H1 (cell line): ENCODE measurements around the gene ENTREP1. TPM values are rescaled to one million over a fixed set of nuclear protein-coding genes. Genes with fewer than 3 reads are reported as not detected.

Source experiments
- CTCF ChIA-PET: fragments of 300-600 bp; sonication (Branson Sonifier 250); formaldehyde crosslinking; loops from one replicate; lab custom pipeline; 2021; ENCODE audit not compliant: partially characterized antibody; lab: Charles Lee
- POLR2A ChIA-PET: fragments of 300-600 bp; sonication (Branson Sonifier 250); formaldehyde crosslinking; loops from one replicate; lab custom pipeline; 2021; ENCODE audit warnings: inconsistent platforms; ENCODE audit not compliant: partially characterized antibody; lab: Charles Lee
- DNase-seq, 2 experiments: peaks; one replicate each; pipeline versions ENCODE4 v3.0.0 to v3.0.0-alpha.2; 2010 to 2022; ENCODE audit warnings: low spot score in 2 of 2, low read depth in 1 of 2, mixed read lengths in 1 of 2
- FAIRE-seq: peaks from 2 replicates; lab custom pipeline; 2011; peaks lifted over from hg19 to GRCh38; lab: Jason Lieb, UNC
- H2AFZ ChIP-seq: 2 replicates; pipeline ENCODE4 v1.8.1; 2012; ENCODE audit warnings: low read length, inconsistent platforms
- H2AK5ac ChIP-seq: 2 replicates; pipeline ENCODE4 v1.6.1; 2013; ENCODE audit warnings: low read depth, low read length
- H2BK120ac ChIP-seq: replicated peaks from 2 replicates; pipeline ENCODE3; 2013; ENCODE audit warnings: low read depth, low read length, inconsistent platforms
- H2BK12ac ChIP-seq: 2 replicates; pipeline ENCODE4 v1.6.1; 2013; ENCODE audit warnings: low read depth, low read length
- H2BK15ac ChIP-seq: 2 replicates; pipeline ENCODE4 v1.6.1; 2013; ENCODE audit warnings: low read length
- H2BK20ac ChIP-seq: 2 replicates; pipeline ENCODE4 v1.6.1; 2013; ENCODE audit warnings: low read length
- H2BK5ac ChIP-seq: 2 replicates; pipeline ENCODE4 v1.6.1; 2013; ENCODE audit warnings: low read depth, low read length
- H3K14ac ChIP-seq: 2 replicates; pipeline ENCODE4 v1.6.1; 2013; ENCODE audit warnings: inconsistent platforms; ENCODE audit not compliant: insufficient read length
- H3K18ac ChIP-seq: 2 replicates; pipeline ENCODE4 v1.6.1; 2013; ENCODE audit warnings: low read length; ENCODE audit errors: extremely low read depth
- H3K23ac ChIP-seq: 2 replicates; pipeline ENCODE4 v1.6.1; 2013; ENCODE audit warnings: inconsistent platforms; ENCODE audit not compliant: insufficient read length
- H3K23me2 ChIP-seq: 2 replicates; pipeline ENCODE4 v1.6.1; 2013; ENCODE audit warnings: low read depth, low read length
- H3K27ac ChIP-seq: 2 replicates; pipeline ENCODE4 v1.6.1; 2011; ENCODE audit warnings: low read depth, low read length, inconsistent platforms
- H3K27me3 ChIP-seq, 4 experiments: replicated peaks in 1 of 4; 1 replicate in 1 of 4; 2 replicates in 3 of 4; pipeline versions ENCODE4 v1.6.1 to v1.8.1; 2011 to 2013; ENCODE audit warnings: low read length in 3 of 4, mild to moderate bottlenecking in 3 of 4, inconsistent platforms in 2 of 4, mixed read lengths in 2 of 4, moderate library complexity in 1 of 4; ENCODE audit not compliant: control insufficient read depth in 3 of 4, insufficient read depth in 3 of 4; ENCODE audit errors: extremely low read depth in 1 of 4
- H3K36me3 ChIP-seq, 4 experiments: 2 replicates each; pipeline versions ENCODE4 v1.6.1 to v1.8.1; 2011 to 2013; ENCODE audit warnings: mild to moderate bottlenecking in 4 of 4, low read length in 3 of 4, moderate library complexity in 2 of 4, control low read depth in 1 of 4, inconsistent platforms in 1 of 4; ENCODE audit not compliant: insufficient read depth in 4 of 4, control insufficient read depth in 2 of 4
- H3K4ac ChIP-seq: replicated peaks from 2 replicates; pipeline ENCODE3; 2013; ENCODE audit warnings: low read length, low read depth, mixed read lengths, inconsistent platforms; ENCODE audit not compliant: insufficient read length
- H3K4me1 ChIP-seq, 4 experiments: replicated peaks in 1 of 4; 1 replicate in 1 of 4; 2 replicates in 3 of 4; pipeline versions ENCODE4 v1.6.1 to v1.8.1; 2011 to 2013; ENCODE audit warnings: low read length in 3 of 4, inconsistent platforms in 2 of 4, mixed read lengths in 1 of 4; ENCODE audit not compliant: insufficient read depth in 4 of 4, control insufficient read depth in 3 of 4
- H3K4me2 ChIP-seq, 2 experiments: 2 replicates each; pipeline versions ENCODE4 v1.6.1 to v1.8.1; 2011 to 2013; ENCODE audit warnings: low read depth in 2 of 2, low read length in 2 of 2, control low read depth in 1 of 2, inconsistent platforms in 1 of 2, mild to moderate bottlenecking in 1 of 2; ENCODE audit not compliant: insufficient read depth in 1 of 2
- H3K4me3 ChIP-seq, 4 experiments: fragments of 200-600, 300-600 bp in 1 of 4; sonication (generic), shearing (Covaris generic), sonication (Bioruptor Twin) in 1 of 4; 2 replicates each; pipeline versions ENCODE4 v1.5.1 to v1.8.1; 2011 to 2016; ENCODE audit warnings: low read length in 4 of 4, low read depth in 3 of 4, control low read depth in 2 of 4, inconsistent platforms in 2 of 4, mild to moderate bottlenecking in 2 of 4, mixed read lengths in 1 of 4, moderate library complexity in 1 of 4; ENCODE audit not compliant: insufficient read depth in 2 of 4; ENCODE audit errors: extremely low read depth in 1 of 4
- H3K56ac ChIP-seq: replicated peaks from 2 replicates; pipeline ENCODE3; 2013; ENCODE audit warnings: low read depth, mild to moderate bottlenecking, mixed read lengths, low read length, inconsistent platforms; ENCODE audit not compliant: insufficient read length
- H3K79me1 ChIP-seq: 2 replicates; pipeline ENCODE4 v1.6.1; 2013; ENCODE audit warnings: low read depth, low read length, control low read depth
- H3K79me2 ChIP-seq, 2 experiments: 2 replicates each; pipeline versions ENCODE4 v1.6.1 to v1.8.1; 2012 to 2013; ENCODE audit warnings: low read length in 2 of 2, mild to moderate bottlenecking in 2 of 2, inconsistent platforms in 1 of 2; ENCODE audit not compliant: insufficient read depth in 2 of 2, control insufficient read depth in 1 of 2
- H3K9ac ChIP-seq, 4 experiments: replicated peaks in 1 of 4; 1 replicate in 1 of 4; 2 replicates in 3 of 4; pipeline versions ENCODE4 v1.6.1 to v1.8.1; 2011 to 2013; ENCODE audit warnings: low read depth in 3 of 4, low read length in 3 of 4, control low read depth in 2 of 4, mild to moderate bottlenecking in 2 of 4, moderate library complexity in 2 of 4, inconsistent platforms in 1 of 4; ENCODE audit errors: extremely low read depth in 1 of 4
- H3K9me3 ChIP-seq, 2 experiments: 2 replicates each; pipeline versions ENCODE4 v1.6.1 to v1.8.1; 2012 to 2013; ENCODE audit warnings: mild to moderate bottlenecking in 2 of 2, moderate library complexity in 2 of 2, control low read depth in 1 of 2, inconsistent platforms in 1 of 2, low read depth in 1 of 2, low read length in 1 of 2, mixed read lengths in 1 of 2; ENCODE audit not compliant: insufficient read depth in 2 of 2
- H4K20me1 ChIP-seq, 2 experiments: replicated peaks in 1 of 2; 2 replicates each; pipeline versions ENCODE3 to v1.8.1; 2011 to 2013; ENCODE audit warnings: inconsistent platforms in 2 of 2, low read length in 2 of 2, mild to moderate bottlenecking in 1 of 2; ENCODE audit not compliant: insufficient read depth in 2 of 2, control insufficient read depth in 1 of 2
- H4K5ac ChIP-seq: 2 replicates; pipeline ENCODE4 v1.6.1; 2013; ENCODE audit warnings: low read length, low read depth, mixed read lengths, inconsistent platforms; ENCODE audit not compliant: insufficient read length
- H4K8ac ChIP-seq: 2 replicates; pipeline ENCODE4 v1.8.0; 2013; ENCODE audit warnings: mild to moderate bottlenecking, moderate library complexity, low read length, inconsistent platforms; ENCODE audit not compliant: insufficient read depth; ENCODE audit errors: extremely low read depth
- H4K91ac ChIP-seq: replicated peaks from 2 replicates; pipeline ENCODE3; 2013; ENCODE audit warnings: low read length, mixed read lengths, inconsistent platforms; ENCODE audit not compliant: insufficient read length
- JUND ChIP-seq: IDR thresholded peaks from 2 replicates; pipeline ENCODE4 v1.6.1; 2011; ENCODE audit warnings: mild to moderate bottlenecking, improper control_type of control experiment, low read length
- MAFK ChIP-seq: IDR thresholded peaks from 2 replicates; pipeline ENCODE4 v1.6.1; 2012; ENCODE audit warnings: low read depth, mild to moderate bottlenecking, improper control_type of control experiment, low read length
- WGBS, 2 experiments: shearing (Covaris generic) in 1 of 2; methylation state at CpG; one replicate each; pipeline versions ENCODE4 v1.1.6 to v1.1.7; 2013 to 2015; ENCODE audit warnings: low lambda C conversion rate in 2 of 2, mixed read lengths in 2 of 2, inconsistent platforms in 1 of 2, low coverage in 1 of 2, missing lambda C conversion rate in 1 of 2; ENCODE audit not compliant: insufficient replicate concordance in 2 of 2, insufficient coverage in 1 of 2, insufficient read length in 1 of 2; ENCODE audit errors: extremely low coverage in 1 of 2, missing lambda C conversion rate in 1 of 2; 5-methylcytosine and 5-hydroxymethylcytosine counted together
- polyA plus RNA-seq, 7 experiments: library from polyadenylated mRNA; depleted of rRNA in 3 of 7; stranded (reverse) in 5 of 7; unstranded in 2 of 7; fragments of >200 nt in 5 of 7; fragments of 200-250 nt in 2 of 7; gene quantifications; 1 replicate in 5 of 7; 2 replicates in 1 of 7; 4 replicates in 1 of 7; pipeline versions ENCODE4 v1.2.1 to v1.2.3, GENCODE V29; 2011 to 2013; ENCODE audit warnings: missing spikeins in 2 of 7, mixed read lengths in 2 of 7
- total RNA-seq: library from RNA; stranded (reverse); fragmentation: NEBNext Ultra II Directional; extraction: Animal tissue kit (Norgen Biotek cat#: 25700); gene quantifications from 2 replicates; pipeline ENCODE4 v1.2.1, GENCODE V29; 2021

Gene ENTREP1
- total and polyA plus RNA-seq, 2 of the 8 experiments (the other 6 are each of a cell fraction or from before 2014, with no cell fraction given): 15.3 to 25.0 TPM

- Histone ChIP-seq H3K27ac (no peak overlapping the region), H3K23me2 (no peaks in the 10 kb centered on the region), H3K14ac (no peak overlapping the region), H3K36me3 (no peaks in the 10 kb centered on the region), H2BK120ac (no peak overlapping the region), H3K4me2 (no peak overlapping the region), H3K18ac (no peak overlapping the region), H3K9me3 (peaks cover 0 to 4% of the 10 kb centered on the region in 2 experiments; a peak in 1 of 4 replicates), H2BK15ac (no peak overlapping the region), H3K9ac (no peak overlapping the region), H4K91ac (no peak overlapping the region), H4K5ac (no peak overlapping the region), H3K4me3 (no peak overlapping the region), H2BK20ac (no peak overlapping the region), H3K27me3 (no peaks in the 10 kb centered on the region), H2AK5ac (no peak overlapping the region), H3K79me1 (no peaks in the 10 kb centered on the region), H4K8ac (no peak overlapping the region), H3K23ac (no peak overlapping the region), H3K4me1 (peaks cover 0 to 3% (median 1%) of the 10 kb centered on the region in 4 experiments; a peak in 1 of 7 replicates), H3K4ac (no peak overlapping the region), H2BK12ac (no peak overlapping the region), H2BK5ac (no peak overlapping the region), H2AFZ (no peak overlapping the region), H3K56ac (no peak overlapping the region), H3K79me2 (no peaks in the 10 kb centered on the region), H4K20me1 (no peaks in the 10 kb centered on the region)
- ChIA-PET CTCF (no interaction called here), POLR2A (no interaction called here)
- 58% methylated on average over 3 of the region's 3 CpGs; no CpG with 5 or more reads in 1 of the 2 experiments for WGBS, 2 experiments
- no peak for FAIRE-seq
- TF ChIP-seq JUND (no peak), MAFK (peak; percentile 55; the same call in 1 of the 2 replicates)
- DNase-seq: no peak
These were observed 45.3 kb upstream of the ENTREP1 start for GRCh38 chr9:69279733-69280132.
